K562 treated with DMSO at 1 percent for 4 hours (cell line): ENCODE data around the gene GRPEL2. TPM values are rescaled to one million over a fixed set of nuclear protein-coding genes. Genes with fewer than 3 reads are reported as not detected.

ENCODE experiments used
- total RNA-seq: library from RNA; unstranded; fragments of 300-600 nt; gene quantifications from 2 replicates; pipeline ENCODE4 v1.2.3, GENCODE V29; 2022; ENCODE audit not compliant: insufficient read depth

GRPEL2 gene, protein sequence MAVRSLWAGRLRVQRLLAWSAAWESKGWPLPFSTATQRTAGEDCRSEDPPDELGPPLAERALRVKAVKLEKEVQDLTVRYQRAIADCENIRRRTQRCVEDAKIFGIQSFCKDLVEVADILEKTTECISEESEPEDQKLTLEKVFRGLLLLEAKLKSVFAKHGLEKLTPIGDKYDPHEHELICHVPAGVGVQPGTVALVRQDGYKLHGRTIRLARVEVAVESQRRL
- 7.9 and 11.1 TPM in 2 replicates for total RNA-seq

DNA sequence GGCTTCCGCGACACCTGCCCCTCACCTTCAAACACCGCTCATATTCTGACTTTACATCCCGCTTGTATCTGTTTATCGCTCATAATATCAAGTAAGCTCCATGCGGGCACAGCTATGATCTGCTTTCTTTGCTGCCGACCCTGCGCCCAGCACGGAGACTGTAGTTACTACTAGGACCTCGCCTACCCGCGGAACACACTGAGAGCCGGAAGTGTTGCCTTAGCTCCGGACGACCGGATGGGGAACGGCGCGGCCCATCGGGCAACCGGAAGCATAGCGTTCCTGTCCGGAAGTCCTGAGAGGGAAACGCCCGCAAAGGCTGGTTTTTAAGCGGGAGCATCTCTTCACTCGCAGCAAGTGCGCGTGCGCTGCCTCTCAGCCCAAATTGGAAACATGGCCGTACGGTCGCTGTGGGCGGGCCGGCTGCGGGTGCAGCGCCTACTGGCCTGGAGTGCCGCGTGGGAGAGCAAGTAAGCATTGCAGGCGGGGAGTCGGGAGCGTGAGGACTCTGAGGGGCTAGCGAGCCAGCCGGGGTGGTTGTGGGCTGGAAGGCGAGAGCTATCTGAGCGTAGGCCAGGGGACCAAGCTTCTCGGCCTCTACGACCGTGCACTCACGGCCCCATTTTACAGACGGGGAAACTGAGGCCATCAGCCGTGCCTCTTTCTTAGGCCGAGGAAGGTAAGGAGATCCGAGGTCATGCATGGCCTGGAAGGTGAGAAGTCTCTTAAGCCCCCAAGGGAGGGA lies at the start of gene GRPEL2:
Gene GRPEL2, plus strand, starts transcription at position 353 of the 745 bp plus-strand sequence. Its CDS starts 41 bp downstream, at position 394.

GRCh38 chr5:149357370-149358293 lies 12.3 kb downstream of the GRPEL2 start, which contains the start of gene PCYOX1L:
Gene PCYOX1L, plus strand, starts transcription at chr5:149358046. Its CDS starts 23 bp downstream, at chr5:149358069.

DNA sequence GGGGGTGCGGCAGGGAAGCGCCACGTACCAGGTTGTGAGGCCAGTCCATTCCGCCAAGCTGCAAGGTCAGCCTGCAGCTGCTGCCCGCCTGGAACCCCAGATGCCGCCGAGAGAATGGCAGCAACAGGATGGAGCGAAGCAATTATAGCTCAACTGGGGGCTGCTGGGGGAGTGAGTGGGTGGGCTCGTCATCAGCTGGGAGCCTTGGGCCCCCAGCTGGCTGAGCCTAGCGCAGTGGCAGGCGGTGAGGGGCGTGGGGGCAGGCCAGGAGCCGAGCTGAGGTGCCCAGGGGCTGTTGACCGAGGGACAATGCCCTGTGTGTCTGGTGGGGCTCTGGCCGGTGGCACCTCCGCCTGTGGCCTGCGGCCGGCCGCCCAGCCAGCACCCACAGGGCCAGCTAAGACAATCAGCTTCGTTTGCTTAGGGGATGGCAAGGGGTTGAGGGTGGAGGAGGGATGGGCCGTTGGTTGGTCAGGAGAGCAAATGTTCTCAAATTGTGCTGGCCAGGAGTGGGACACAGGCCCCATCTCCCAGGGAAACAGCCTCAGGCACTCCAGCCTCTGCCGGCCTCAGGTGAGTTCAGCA lies 34.0 kb downstream of the GRPEL2 start, which contains the start of gene IL17B:
Gene IL17B, minus strand, starts transcription at position 116 of the 585 bp plus-strand sequence. Its CDS starts 67 bp downstream, at position 49.

Other genes starting within 250 kb of the GRPEL2 start
- gene ABLIM3, start 204.0 kb upstream of the GRPEL2 start, total RNA-seq: 1.1 and 1.9 TPM in 2 replicates
- 0.18 TPM in 1 of 2 replicates, not detected in the other for gene AFAP1L1, start 73.6 kb upstream of the GRPEL2 start, total RNA-seq
- gene PCYOX1L, start 12.5 kb downstream of the GRPEL2 start, total RNA-seq: 3.3 and 4.3 TPM in 2 replicates
- 4.6 and 5.1 TPM in 2 replicates for gene IL17B, start 33.8 kb downstream of the GRPEL2 start, total RNA-seq
- gene CSNK1A1, start 205.9 kb downstream of the GRPEL2 start, total RNA-seq: 111 and 120 TPM in 2 replicates
- gene ARHGEF37, start 236.0 kb downstream of the GRPEL2 start, total RNA-seq: 0.25 TPM in 1 of 2 replicates, not detected in the other